ENCODE data around the gene CXCL3. TPM values are rescaled to one million over a fixed set of nuclear protein-coding genes. Genes with fewer than 3 reads are reported as not detected.
A peak's percentile ranks its signal among the peaks of the same experiment; 100 is the strongest.

The CXCL3 gene
- total and polyA plus RNA-seq, 9 of the 15 experiments (the other 6 are each of a cell fraction or from before 2014, with no cell fraction given), result 2.3 to 8.9 (median 6.1) TPM

- TF ChIP-seq CCNT2 (IDR thresholded peaks at IDR 0.05; ENCODE audit: borderline replicate concordance, extremely low read depth, insufficient read length, low read depth, low read length) (peak; percentile 89), CEBPZ (IDR thresholded peaks at IDR 0.05; ENCODE audit: borderline replicate concordance, low read depth, low read length) (no peak), ARNT (IDR thresholded peaks at IDR 0.05) (0 out of 4 replicates have a peak, but pooled peaks have one; percentile 21 to 61), ZBTB43 (CRISPR knock-in tag; IDR thresholded peaks at IDR 0.05) (no peak), FOXK1 (CRISPR knock-in tag; IDR thresholded peaks at IDR 0.05; ENCODE audit: borderline replicate concordance) (no peak), NR2F6 (CRISPR knock-in tag; IDR thresholded peaks at IDR 0.05) (no peak), HNRNPLL (IDR thresholded peaks at IDR 0.05; ENCODE audit: low read depth, low read length, poor library complexity, severe bottlenecking) (no peak), MYBL2 (IDR thresholded peaks at IDR 0.05; ENCODE audit: low read depth) (peak; percentile 66; the same call in 1 of the 2 replicates), MYBL2 (CRISPR knock-in tag; IDR thresholded peaks at IDR 0.05; ENCODE audit: borderline replicate concordance) (no peak), HLTF (IDR thresholded peaks at IDR 0.05) (no peak), MGA (IDR thresholded peaks at IDR 0.05) (peak; percentile 7; the same call in 1 of the 2 replicates)
These were observed 18.5 kb upstream of the CXCL3 start (continued) for GRCh38 chr4:74056858-74057562.

Measured in K562 (cell line).